Stimulated activated CD8-positive, alpha-beta memory T cell treated with anti-CD3 and anti-CD28 coated beads, Interleukin-7, amount 100 ng/mL, for 48 hours (primary cell): ENCODE results near the gene PTH2R.

Source experiments
- DNase-seq, 2 donors: peaks; one replicate each; pipeline ENCODE4 v3.0.0-alpha.2; 2020; ENCODE audit warnings: low read depth in 1 of 2; ENCODE audit errors: extremely low read depth in 1 of 2

PTH2R gene

DNA sequence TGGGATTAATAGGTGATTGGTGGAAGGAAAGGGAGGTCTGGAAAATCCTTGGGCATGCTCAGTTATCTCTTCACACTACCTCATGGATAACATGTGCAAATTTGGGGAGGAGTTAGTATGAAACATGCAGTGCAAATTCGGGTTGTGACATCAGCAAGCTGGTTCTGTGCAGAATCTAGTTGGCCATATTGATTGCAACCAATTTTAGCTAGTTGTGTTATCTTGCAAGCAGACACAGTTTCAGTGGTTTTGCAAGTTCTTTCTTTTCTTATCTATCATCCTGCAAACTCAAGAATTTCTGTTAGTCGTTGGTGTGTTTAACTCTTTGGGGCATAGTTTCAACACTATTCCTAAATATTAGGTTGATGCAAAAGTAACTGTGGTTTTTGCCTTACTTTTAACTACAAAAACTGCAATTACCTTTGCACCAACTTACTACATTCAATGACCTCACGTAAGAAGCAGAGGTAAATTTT lies 135.4 kb downstream of the PTH2R start:
- no peak for DNase-seq

DNA sequence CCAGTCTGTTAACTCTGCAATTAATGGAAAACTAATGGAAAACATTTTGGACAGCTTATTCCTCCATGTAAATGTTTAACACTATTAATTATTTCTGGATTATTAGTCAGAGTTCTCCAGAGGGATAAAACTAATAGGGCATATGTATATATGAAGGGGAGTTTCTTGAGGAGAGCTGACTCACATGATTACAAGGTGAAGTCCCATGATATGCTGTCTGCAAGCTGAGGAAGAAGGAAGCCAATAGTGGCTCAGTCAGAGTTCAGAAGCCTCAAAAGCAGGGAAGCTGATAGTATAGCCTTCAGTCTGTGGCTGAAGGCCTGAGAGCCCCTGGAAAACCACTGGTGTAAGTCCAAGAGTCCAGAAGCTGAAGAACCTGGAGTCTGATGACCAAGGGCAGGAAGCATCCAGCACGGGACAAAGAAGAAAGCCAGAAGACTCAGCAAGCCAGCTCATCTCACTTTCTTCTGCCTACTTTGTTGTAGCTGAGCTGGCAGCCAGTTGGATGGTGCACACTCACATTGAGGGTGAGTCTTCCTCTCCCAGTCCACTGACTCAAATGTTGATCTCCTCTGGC lies 136.0 kb downstream of the PTH2R start:
- no peak for DNase-seq
